DMS53 treated with DMSO at 0.1 percent for 48 hours (cell line): ENCODE measurements around the gene SH2D3C.

Experiments
- DNase-seq: peaks from one replicate; lab custom pipeline; 2025; ENCODE audit not compliant: unreplicated experiment; lab: John Stamatoyannopoulos, UW

SH2D3C gene

GRCh38 chr9:127744398-127745110 is 33.9 kb downstream of the SH2D3C start:
- no peak for DNase-seq

- DNase-seq = peak; percentile 67
These were observed 35.9 kb downstream of the SH2D3C start for GRCh38 chr9:127742435-127743088.

- peak; percentile 76 for DNase-seq
These were observed 36.5 kb downstream of the SH2D3C start for GRCh38 chr9:127741831-127742434.

- no peak for DNase-seq
These were observed 38.7 kb downstream of the SH2D3C start for GRCh38 chr9:127739614-127740330.

GRCh38 chr9:127738666-127739065 is 39.8 kb downstream of the SH2D3C start:
- DNase-seq = no peak

- no peak for DNase-seq
These were observed 42.8 kb downstream of the SH2D3C start for GRCh38 chr9:127735530-127736185.

GRCh38 chr9:127734747-127735529 is 43.5 kb downstream of the SH2D3C start, which contains the start of gene TOR2A:
Gene TOR2A, minus strand, starts transcription at chr9:127735294. Its CDS starts 24 bp downstream, at chr9:127735270.
- peak; percentile 93 for DNase-seq

- DNase-seq = no peak
These were observed 44.2 kb downstream of the SH2D3C start for GRCh38 chr9:127734247-127734746.

GRCh38 chr9:127733614-127734013 is 44.9 kb downstream of the SH2D3C start:
- no peak for DNase-seq

GRCh38 chr9:127732444-127732843 is 46.0 kb downstream of the SH2D3C start:
- DNase-seq = no peak

GRCh38 chr9:127731938-127732337 is 46.5 kb downstream of the SH2D3C start:
- no peak for DNase-seq

GRCh38 chr9:127730799-127731410 is 47.6 kb downstream of the SH2D3C start:
- no peak for DNase-seq

GRCh38 chr9:127730262-127730661 is 48.2 kb downstream of the SH2D3C start:
- no peak for DNase-seq

GRCh38 chr9:127729522-127730256 is 48.8 kb downstream of the SH2D3C start:
- no peak for DNase-seq

GRCh38 chr9:127728808-127729207 is 49.7 kb downstream of the SH2D3C start:
- no peak for DNase-seq

- no peak for DNase-seq
These were observed 51.6 kb downstream of the SH2D3C start for GRCh38 chr9:127726871-127727270.

- DNase-seq = no peak
These were observed 54.5 kb downstream of the SH2D3C start for GRCh38 chr9:127724012-127724411.

- DNase-seq = no peak
These were observed 55.0 kb downstream of the SH2D3C start for GRCh38 chr9:127723444-127723843.

GRCh38 chr9:127723013-127723412 is 55.5 kb downstream of the SH2D3C start:
- DNase-seq = no peak
